HEK293 (cell line): Measurements from ENCODE around the gene IL23R.

ENCODE experiments used
- CTCF ChIP-seq: fragments of 450-650 bp; formaldehyde crosslinking; IDR thresholded peaks from 2 replicates; pipeline ENCODE4 v1.5.1; 2016; ENCODE audit warnings: missing biosample characterization, missing genetic modification characterization
- HOXA7 ChIP-seq: sonication (generic); formaldehyde crosslinking; IDR thresholded peaks from 2 replicates; pipeline ENCODE4 v1.8.1; 2022; ENCODE audit warnings: missing genetic modification reagents, borderline replicate concordance
- PRDM10 ChIP-seq: fragments of 450-650 bp; formaldehyde crosslinking; IDR thresholded peaks from 2 replicates; pipeline ENCODE4 v1.5.1; 2016; ENCODE audit warnings: missing biosample characterization, missing genetic modification characterization
- PRDM2 ChIP-seq: fragments of 450-650 bp; formaldehyde crosslinking; IDR thresholded peaks from 2 replicates; pipeline ENCODE4 v1.5.1; 2016; ENCODE audit warnings: missing biosample characterization, missing genetic modification characterization, borderline replicate concordance
- RBAK ChIP-seq: fragments of 450-650 bp; formaldehyde crosslinking; IDR thresholded peaks from 2 replicates; pipeline ENCODE4 v1.5.1; 2016; ENCODE audit warnings: missing biosample characterization, missing genetic modification characterization
- SETDB1 ChIP-seq: IDR thresholded peaks from one replicate; pipeline ENCODE4 v1.6.1; 2017; ENCODE audit warnings: mild to moderate bottlenecking, low read length, moderate library complexity, mixed read lengths; ENCODE audit not compliant: insufficient read length
- TRIM28 ChIP-seq: IDR thresholded peaks from 2 replicates; pipeline ENCODE4 v1.6.1; 2011; ENCODE audit warnings: low read length, control low read depth, borderline replicate concordance
- ZBTB7A ChIP-seq: fragments of 450-650 bp; formaldehyde crosslinking; IDR thresholded peaks from 2 replicates; pipeline ENCODE4 v1.5.1; 2016; ENCODE audit warnings: low read depth, missing biosample characterization, missing genetic modification characterization
- ZNF510 ChIP-seq: fragments of 450-650 bp; formaldehyde crosslinking; IDR thresholded peaks from 2 replicates; pipeline ENCODE4 v1.5.1; 2018; ENCODE audit warnings: mild to moderate bottlenecking, missing genetic modification characterization, missing biosample characterization; ENCODE audit not compliant: insufficient replicate concordance
- ZNF629 ChIP-seq: fragments of 450-650 bp; formaldehyde crosslinking; IDR thresholded peaks from 2 replicates; pipeline ENCODE4 v1.5.1; 2017; ENCODE audit warnings: missing biosample characterization, missing genetic modification characterization
- ZNF639 ChIP-seq: fragments of 450-650 bp; formaldehyde crosslinking; IDR thresholded peaks from 2 replicates; pipeline ENCODE4 v1.5.1; 2016; ENCODE audit warnings: missing biosample characterization, missing genetic modification characterization
- ZSCAN16 ChIP-seq: fragments of 450-650 bp; formaldehyde crosslinking; IDR thresholded peaks from 2 replicates; pipeline ENCODE4 v1.5.1; 2016; ENCODE audit warnings: missing biosample characterization, missing genetic modification characterization
- ZSCAN5A ChIP-seq: fragments of 450-650 bp; formaldehyde crosslinking; IDR thresholded peaks from 2 replicates; pipeline ENCODE4 v1.5.1; 2016; ENCODE audit warnings: missing biosample characterization, missing genetic modification characterization

GRCh38 chr1:67171574-67171955 lies 5.3 kb downstream of the IL23R start:
- TF ChIP-seq CTCF (tag by site-specific recombination) (no peak), TRIM28 (no peak), ZNF639 (tag by site-specific recombination) (no peak), PRDM10 (tag by site-specific recombination) (no peak), RBAK (tag by site-specific recombination) (no peak), ZSCAN5A (tag by site-specific recombination) (no peak), ZNF510 (no peak), SETDB1 (no peak), ZSCAN16 (tag by site-specific recombination) (no peak), HOXA7 (CRISPR knock-in tag) (no peak), ZNF629 (tag by site-specific recombination) (no peak), ZBTB7A (tag by site-specific recombination) (no peak), PRDM2 (tag by site-specific recombination) (no peak)
